Right cardiac atrium (tissue), 5 donors: ENCODE results near the gene MEIS2. TPM values are rescaled to one million over a fixed set of nuclear protein-coding genes. Genes with fewer than 3 reads are reported as not detected.

Source experiments
- ATAC-seq, 2 donors: fragments of 200-7000 bp; cut with Tn5 transposase; one replicate each; pipeline versions ENCODE4 v1.8.0 to v1.9.1; 2020; ENCODE audit warnings: moderate library complexity in 2 of 2, mild to moderate bottlenecking in 1 of 2
- DNase-seq, 3 donors: peaks; one replicate each; pipeline ENCODE4 v3.0.0-alpha.2; 2020
- H3K27ac ChIP-seq: one replicate; pipeline ENCODE4 v1.5.1; 2013; ENCODE audit warnings: mild to moderate bottlenecking, low read length, control low read depth, moderate library complexity
- H3K27me3 ChIP-seq: one replicate; pipeline ENCODE4 v1.6.1; 2013; ENCODE audit not compliant: control insufficient read depth, insufficient read depth
- H3K4me1 ChIP-seq: one replicate; pipeline ENCODE4 v1.6.1; 2013; ENCODE audit warnings: low read length; ENCODE audit not compliant: control insufficient read depth, insufficient read depth
- H3K4me3 ChIP-seq: one replicate; pipeline ENCODE4 v1.5.1; 2013; ENCODE audit warnings: low read length, control low read depth
- H3K9me3 ChIP-seq: one replicate; pipeline ENCODE4 v1.6.1; 2013; ENCODE audit warnings: low read length; ENCODE audit not compliant: control insufficient read depth
- WGBS: extraction: QIAGEN DNeasy Blood & Tissue Kit; methylation state at CpG from one replicate; pipeline ENCODE4 v1.1.7; 2013; 5-methylcytosine and 5-hydroxymethylcytosine counted together
- intact Hi-C, 4 donors: fragments of 100-400 bp; cut with DNase I; formaldehyde crosslinking; loops; one replicate each; pipeline versions ENCODE4 v1.11.0 to v1.14.0; 2022 to 2023
- microRNA-seq, 2 donors: library from miRNA; unstranded; fragments of <30 nt; microRNA quantifications; one replicate each; pipeline ENCODE4 v1.2.0, GENCODE V29; 2020 to 2021
- polyA plus RNA-seq: library from polyadenylated mRNA; stranded (reverse); fragments of 200-250 nt; gene quantifications from one replicate; pipeline ENCODE4 v1.2.3, GENCODE V29; 2013
- total RNA-seq, 4 donors: library from RNA; stranded (reverse); fragmentation: NEBNext Ultra II Directional; extraction: Animal tissue kit (Norgen Biotek cat#: 25700); gene quantifications; one replicate each; pipeline ENCODE4 v1.2.1, GENCODE V29; 2021
- donor health status: healthy with polysubstance abuse.
- donor health status: DM: no; HTN: yes; CAD: no.
- donor health status: DM: no; HTN: no; CAD: no.
- donor health status: DM: no; HTN: yes; CAD: no; lungs with severe emphysema.
- donor health status: DM: yes; HTN: yes; CAD: no.

MEIS2 gene
- total and polyA plus RNA-seq, 5 donors = 14.8 to 33.4 (median 29.6) TPM

DNA sequence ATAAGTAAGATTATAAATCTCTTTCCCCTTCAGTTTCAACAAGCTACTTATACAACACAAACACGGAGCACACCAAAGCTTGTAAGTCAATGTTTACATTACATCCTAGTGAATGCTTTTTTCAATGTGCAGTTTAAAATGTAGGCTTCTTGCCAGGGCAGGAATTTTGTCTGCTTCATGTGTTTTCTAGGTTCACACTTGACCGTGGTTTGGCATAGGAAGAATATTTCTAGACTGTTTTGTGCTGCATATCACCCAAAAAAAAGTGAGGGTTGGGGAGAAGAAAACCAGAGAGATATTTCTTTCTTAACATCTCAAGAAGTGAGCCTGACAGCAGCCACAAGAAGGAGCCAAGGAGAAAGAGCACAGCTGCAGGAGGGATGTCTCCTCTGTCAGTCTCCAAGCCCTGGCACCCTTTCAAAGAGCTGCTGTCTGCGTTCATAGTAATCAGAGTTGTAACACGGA lies 255.8 kb downstream of the MEIS2 start:
- H3K9me3 ChIP-seq = no peaks in the 10 kb centered on the region
- intact Hi-C loops = no loop called here
- no peak overlapping the region for H3K4me3 ChIP-seq
- ATAC-seq (no peak), DNase-seq (no peak)
- H3K27me3 ChIP-seq = no peaks in the 10 kb centered on the region
- no peaks in the 10 kb centered on the region for H3K4me1 ChIP-seq
- no peak overlapping the region for H3K27ac ChIP-seq
- 24% methylated on average over 4 of the region's 4 CpGs for WGBS

DNA sequence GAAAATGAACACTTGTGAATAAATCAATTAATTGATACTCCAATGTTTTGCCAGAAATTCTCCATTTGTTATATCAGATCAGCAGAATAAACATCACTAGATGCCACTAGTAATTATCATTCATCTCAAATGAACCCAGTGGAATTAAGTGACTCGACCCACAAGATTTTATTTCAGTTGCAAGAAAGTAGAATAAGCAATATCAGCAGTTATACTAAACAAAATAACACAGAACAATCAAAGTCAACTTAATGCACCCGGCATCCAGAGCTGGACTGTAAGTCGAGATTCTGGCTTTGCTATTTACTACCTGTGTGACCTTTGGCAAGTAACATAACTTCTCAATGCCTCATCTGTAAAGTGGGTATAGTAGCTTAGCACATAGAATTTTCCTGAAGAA lies 256.5 kb downstream of the MEIS2 start:
- DNase-seq = no peak
- H3K4me3 ChIP-seq = no peak overlapping the region
- no peak for ATAC-seq
- H3K27me3 ChIP-seq = no peaks in the 10 kb centered on the region
- 84% methylated on average over 3 of the region's 3 CpGs for WGBS
- H3K9me3 ChIP-seq = no peaks in the 10 kb centered on the region
- no peak overlapping the region for H3K27ac ChIP-seq
- no peaks in the 10 kb centered on the region for H3K4me1 ChIP-seq
- intact Hi-C loops = no loop called here

- H3K4me1 ChIP-seq = no peaks in the 10 kb centered on the region
- H3K27ac ChIP-seq = no peak overlapping the region
- DNase-seq (no peak), ATAC-seq (no peak)
- no peaks in the 10 kb centered on the region for H3K9me3 ChIP-seq
- H3K27me3 ChIP-seq = no peaks in the 10 kb centered on the region
- H3K4me3 ChIP-seq = no peak overlapping the region
- intact Hi-C loops = no loop called here
- WGBS = 36% methylated on average over 5 of the region's 5 CpGs
These were observed 259.2 kb downstream of the MEIS2 start for GRCh38 chr15:36841193-36841592.

Small RNA genes within 50 kb of the gene (microRNA-seq; reads per million reads assigned to microRNA genes)
- 0 reads per million in 2 donors for gene MIR8063
